Measurements from ENCODE around the gene FBLN5.

DNA sequence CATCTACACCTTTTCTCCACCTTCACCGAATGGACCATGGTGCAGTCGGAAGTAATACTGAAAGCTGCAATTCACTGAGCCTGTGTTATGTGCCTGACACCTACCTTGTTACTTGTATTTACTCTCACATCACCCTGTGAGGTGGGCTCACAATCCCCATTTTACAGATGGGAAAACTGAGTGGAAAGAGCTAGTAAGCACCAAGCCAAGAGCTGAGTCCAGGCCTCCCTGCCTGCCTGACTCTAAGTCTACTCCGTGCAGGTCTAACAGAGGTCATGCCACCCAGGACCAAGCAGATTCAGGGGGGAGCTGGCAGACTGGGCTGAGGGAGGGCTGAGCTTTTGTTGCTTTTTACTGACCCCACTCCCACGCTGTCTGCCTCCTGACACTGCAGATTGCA is 51.1 kb downstream of the FBLN5 start:
- TF ChIP-seq EZH2 (IDR thresholded peaks at IDR 0.05; ENCODE audit: borderline replicate concordance, low read length) = no peak
- TF ChIP-seq, protein P1, sequence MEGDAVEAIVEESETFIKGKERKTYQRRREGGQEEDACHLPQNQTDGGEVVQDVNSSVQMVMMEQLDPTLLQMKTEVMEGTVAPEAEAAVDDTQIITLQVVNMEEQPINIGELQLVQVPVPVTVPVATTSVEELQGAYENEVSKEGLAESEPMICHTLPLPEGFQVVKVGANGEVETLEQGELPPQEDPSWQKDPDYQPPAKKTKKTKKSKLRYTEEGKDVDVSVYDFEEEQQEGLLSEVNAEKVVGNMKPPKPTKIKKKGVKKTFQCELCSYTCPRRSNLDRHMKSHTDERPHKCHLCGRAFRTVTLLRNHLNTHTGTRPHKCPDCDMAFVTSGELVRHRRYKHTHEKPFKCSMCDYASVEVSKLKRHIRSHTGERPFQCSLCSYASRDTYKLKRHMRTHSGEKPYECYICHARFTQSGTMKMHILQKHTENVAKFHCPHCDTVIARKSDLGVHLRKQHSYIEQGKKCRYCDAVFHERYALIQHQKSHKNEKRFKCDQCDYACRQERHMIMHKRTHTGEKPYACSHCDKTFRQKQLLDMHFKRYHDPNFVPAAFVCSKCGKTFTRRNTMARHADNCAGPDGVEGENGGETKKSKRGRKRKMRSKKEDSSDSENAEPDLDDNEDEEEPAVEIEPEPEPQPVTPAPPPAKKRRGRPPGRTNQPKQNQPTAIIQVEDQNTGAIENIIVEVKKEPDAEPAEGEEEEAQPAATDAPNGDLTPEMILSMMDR (IDR thresholded peaks at IDR 0.05; ENCODE audit: low read length) = no peak

Data from OCI-LY1 (cell line).